HG03139 (cell line): Measurements from ENCODE around the gene MLLT10.
A peak's percentile ranks its signal among the peaks of the same experiment; 100 is the strongest.

Experiments used
- ATAC-seq: cut with Tn5 transposase; IDR thresholded peaks from one replicate; pipeline ENCODE4 v1.9.1; 2021; ENCODE audit not compliant: unreplicated experiment

The MLLT10 gene

DNA sequence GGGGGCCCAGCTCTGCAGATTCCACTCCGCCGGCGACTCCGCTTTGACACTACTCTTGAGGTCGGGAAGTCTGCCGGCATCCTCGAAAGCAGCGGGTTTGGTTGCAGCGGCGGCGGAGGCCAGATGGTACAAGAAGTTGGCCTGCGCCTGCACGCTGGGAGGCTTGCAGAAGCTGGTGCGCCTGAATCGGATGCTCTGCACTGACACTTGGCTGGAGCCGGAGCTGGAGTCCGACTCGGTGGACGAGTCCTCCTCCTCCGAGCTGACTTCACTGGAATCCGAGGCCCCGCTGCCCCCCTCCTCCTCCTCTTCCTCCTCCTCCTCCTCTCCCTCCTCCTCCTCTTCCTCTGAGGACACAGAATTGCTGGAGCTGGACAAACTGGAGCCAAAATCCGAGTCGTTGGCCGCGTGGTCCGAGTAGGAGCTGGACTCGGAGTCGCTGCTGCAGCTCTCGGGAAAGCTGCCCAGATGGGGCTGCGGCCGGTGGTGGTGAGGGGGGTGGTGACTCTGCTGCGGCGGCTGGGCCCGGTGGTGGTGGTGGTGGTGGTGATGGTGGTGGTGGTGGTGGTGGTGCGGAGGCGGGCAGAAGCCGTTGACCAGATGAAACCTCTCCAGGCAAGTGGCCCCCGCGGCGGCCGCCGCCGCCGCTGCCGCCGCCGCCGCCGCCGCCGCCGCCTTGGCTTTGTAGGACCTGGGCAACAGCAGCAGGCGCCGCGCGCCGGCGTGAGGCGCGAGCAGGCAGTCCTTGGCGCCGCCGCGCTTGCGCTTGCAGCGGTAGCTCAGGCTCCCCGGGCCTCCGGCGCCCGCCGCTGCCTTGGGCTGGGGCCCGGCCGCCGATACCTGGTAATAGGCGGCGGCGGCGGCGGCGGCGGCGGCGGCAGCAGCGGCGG is 17.5 kb upstream of the MLLT10 start:
- peak; percentile 42 for ATAC-seq

DNA sequence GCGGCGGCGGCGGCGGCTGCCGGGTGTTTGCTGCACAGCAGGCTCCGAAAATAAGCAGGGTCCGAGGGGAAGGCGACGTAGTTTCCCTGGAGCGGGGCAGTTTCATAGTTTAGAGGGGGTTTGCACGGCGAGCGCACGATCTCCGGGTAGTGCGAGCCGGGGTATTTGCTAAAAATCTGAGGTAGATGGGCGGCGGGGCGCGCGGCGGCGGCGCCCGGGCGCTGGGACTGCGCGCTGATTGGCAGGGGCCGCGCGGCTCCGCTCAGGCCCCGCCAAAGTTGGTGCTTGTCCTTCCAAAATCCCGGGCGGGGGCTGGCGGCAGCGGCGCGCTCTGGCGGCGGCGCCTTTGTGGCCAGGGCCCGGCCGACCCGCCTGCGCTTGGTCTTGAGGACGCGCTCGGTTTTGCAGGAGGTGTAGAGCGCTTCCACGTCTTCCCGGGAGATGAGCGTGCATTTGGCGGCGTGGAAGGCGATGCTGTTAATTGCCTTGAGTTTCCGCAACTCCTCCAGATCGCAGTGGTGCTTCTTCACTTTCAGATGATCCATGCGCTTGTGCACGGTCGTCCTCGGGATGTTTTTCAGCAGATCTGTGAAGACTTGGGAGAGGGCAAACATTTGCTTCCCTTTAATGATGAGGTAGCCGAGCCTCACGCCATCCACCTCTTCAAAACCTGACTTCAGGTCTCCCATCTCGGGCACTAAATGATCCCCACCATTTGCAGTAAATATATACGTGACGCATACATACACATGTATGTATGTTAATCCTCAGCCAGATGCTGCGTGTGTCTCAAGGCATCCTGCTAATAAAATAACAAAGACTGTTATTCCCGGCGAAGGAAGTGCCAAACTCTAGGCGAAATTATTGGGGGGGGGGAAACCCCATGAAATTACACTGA is 16.6 kb upstream of the MLLT10 start:
- ATAC-seq = peak; percentile 44

DNA sequence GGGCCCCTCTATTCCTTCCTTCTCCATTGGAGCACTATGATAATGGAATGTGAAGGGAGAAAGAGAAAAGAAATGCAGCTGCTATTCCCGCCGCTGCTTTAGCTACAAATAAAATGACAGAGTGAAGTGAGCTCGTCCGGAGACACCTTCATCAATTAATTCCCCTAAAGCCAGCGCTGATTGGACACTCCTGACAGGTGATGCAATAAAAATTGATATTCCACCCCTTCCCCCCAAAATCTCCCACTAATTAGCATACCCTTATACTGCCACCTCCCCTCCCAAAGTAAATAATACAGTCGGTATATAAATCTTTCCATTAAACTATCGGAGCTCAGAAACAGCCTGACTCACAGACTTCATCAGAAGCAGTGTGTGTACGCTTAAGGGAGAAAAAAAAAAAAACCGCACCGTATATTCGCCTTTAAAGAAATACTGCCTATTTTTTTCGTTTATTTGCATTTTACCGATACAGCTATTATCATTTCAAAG is 15.8 kb upstream of the MLLT10 start:
- ATAC-seq = no peak

DNA sequence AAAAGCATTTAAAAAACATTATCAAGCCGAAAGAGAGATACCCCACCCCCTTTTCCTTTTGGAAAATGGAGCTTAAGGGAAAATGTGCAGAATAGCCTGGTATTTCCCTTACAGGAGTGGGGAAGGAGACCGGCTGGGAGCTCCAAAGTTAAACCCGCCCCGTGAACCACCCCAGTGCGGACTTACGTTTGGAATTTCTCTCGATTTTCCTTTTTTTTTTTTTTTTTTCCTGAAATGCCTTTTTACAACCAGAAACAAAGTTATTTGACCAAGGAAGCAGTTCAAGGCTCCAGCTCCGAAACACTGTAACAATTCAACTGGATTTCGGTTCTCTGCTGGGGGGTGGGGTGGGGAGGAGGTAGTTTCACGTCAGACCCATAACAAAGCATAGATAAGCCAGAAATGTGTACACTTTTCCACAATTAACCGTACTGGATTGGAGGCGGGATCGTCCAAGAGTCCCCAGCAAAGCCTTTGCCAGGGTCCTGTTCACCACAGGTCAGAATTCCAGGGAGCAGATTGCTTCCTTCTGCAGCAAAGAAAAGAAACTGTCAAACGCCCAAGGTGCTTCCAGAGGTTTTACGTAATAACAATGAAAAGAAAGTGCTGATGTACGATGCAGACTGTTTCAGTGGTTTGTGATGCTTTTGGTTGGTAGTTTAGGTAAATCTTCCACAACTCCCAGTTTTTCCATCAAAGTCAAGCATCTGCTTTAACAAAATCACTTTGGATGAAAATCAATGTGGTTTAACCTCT is 15.2 kb upstream of the MLLT10 start:
- no peak for ATAC-seq

DNA sequence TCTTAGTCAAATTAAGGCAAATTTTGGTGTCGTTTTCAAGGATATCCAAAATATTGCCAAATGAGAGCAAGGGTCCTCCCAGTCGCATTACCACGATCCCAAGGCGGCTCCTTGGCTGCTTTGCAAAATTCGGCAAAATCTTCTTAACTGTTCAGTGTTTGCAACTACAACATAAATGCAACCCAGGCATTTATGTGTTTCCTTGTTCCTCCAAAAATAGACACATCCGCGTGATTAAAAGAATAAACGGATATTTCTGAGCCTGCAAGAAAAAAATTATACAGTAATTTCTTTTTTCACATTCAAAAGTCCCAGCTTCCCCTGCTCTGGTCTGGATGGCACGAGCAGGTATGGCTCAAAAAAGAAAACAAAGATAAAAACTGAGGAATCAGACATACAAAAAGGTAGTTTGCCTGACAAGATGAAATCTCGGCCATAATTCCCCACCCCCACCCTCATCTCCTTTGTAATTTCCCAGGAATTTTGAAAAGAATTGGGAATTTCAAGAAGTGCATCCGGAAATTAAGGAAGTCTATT is 14.6 kb upstream of the MLLT10 start:
- no peak for ATAC-seq

DNA sequence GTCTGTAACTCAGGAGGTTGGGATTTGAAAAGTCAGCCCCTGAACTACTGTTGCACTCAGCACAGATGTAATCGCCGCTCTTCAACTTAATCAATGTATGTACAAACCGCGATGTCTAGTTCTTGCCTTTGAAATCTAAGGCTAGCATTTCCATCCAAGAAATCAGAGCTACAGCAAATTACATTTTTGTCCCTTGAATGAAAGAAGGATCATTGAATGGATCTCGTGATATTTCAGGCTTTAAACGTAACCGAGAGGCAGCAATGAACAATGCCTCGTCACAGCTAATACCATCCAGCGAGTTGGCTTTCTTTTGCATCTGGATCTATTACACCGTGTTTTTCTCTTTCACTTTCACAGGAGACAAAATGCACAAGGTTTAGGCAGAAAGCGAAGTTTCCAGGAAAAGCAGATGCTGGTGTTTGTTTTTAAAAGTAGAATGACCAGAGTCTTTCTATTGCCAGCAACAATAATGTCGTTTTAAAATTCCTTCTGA is 14.0 kb upstream of the MLLT10 start:
- ATAC-seq = no peak

DNA sequence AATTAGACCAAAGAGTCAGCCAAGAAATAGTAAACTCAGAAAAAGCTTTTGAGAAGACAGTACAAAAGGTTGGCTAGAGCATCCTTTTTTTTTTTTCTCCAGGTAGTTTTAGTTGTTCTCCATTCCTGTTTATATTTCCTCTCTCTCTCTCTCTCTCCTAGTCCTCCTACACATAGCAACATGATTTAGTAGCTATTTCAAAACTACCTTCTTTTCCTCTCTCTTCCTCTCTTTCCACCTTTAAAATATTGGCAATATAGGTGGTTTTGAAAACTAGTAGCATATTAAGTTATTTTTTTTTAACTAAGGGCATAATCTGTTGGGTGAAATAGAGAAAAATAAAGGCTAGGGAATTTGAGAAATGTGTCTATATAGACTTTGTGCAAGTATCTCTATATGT is 13.5 kb upstream of the MLLT10 start:
- ATAC-seq = no peak

DNA sequence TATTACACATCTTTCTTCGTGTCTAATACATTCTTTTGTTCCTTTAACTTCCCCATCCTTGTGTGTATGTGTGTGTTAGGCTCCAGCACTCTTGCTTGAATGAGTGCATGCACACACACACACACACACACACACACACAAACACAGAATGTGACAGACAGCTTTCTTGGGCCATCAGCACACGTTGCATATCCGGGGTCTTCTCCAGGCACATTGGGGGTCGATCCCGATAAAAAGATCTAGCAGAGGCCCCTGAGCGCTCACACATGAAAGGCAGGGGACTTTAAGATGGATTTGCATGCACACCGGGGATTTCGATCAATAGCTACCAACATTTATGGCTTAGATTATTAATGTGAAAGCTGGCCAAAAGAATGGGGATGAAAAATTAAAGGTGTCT is 13.1 kb upstream of the MLLT10 start:
- ATAC-seq = no peak

DNA sequence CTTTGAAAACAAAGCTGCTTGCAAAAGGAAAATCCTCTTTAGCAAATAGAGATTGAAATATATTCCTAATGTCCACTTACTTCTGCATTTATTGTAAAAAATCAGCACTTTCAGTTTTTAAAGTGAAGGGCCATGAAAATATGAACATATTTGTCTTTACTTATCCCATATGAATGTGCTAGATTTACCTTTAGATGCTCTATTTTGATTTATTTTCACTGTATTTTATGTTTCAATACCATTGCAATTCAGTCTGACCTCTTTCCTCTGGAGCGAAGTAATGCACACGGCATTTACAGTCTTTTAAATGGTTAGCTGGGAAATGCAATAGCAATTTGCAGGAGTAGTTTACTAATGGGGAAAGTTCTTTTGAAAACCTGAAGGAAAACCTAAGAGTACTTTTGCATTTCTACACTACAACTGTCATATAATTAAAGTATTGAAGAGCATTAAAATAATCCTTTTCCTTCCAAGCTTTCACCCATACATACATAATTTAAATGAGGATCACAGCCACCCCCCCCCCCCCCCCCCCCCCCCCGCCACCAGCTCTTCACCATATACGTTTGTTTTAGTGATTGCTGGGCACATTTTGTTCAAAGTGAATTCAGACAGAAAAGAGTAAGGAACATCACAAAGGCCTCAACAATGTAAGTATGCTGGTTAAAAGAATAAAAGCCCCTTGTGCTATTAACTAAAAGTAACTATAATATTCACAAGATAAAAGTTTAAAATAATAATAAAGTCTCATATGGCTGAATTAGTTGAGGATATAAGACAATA is 12.1 kb upstream of the MLLT10 start:
- ATAC-seq = no peak

DNA sequence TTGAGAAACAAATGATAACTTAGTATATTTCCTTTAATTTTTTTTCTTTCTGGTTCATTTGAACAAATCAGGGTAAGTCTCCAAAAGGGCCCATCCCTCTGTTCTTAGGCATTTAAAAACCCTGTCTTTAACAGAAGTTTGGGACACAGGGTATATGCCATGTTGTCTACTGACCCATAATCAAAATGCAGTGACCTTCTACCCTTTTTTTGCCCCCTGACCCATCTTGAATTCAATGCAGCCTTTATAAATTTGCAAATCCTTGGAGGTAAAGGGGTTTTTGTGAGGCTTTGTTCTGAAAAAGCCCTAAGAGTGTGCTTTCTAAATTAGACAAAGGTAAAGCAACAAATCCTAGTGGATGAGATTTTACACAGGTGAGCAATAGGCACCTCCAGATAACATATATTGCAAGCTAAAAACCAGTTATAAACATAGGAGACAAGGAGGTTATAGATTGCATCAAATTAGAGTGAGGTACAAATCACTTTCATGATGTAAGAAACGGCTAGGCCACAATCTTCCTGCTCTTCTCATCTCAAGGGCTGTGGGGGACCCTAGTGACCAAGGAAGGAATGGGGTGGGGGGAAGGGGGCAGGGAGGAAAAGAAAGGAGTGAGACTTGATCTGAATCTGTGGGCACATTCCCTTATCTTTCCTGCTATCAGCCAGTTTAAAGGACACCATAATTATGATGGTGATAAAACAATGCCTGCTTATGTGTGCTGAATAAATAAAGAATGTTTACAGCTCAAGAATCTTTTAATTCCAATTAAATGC is 11.2 kb upstream of the MLLT10 start:
- ATAC-seq = no peak

DNA sequence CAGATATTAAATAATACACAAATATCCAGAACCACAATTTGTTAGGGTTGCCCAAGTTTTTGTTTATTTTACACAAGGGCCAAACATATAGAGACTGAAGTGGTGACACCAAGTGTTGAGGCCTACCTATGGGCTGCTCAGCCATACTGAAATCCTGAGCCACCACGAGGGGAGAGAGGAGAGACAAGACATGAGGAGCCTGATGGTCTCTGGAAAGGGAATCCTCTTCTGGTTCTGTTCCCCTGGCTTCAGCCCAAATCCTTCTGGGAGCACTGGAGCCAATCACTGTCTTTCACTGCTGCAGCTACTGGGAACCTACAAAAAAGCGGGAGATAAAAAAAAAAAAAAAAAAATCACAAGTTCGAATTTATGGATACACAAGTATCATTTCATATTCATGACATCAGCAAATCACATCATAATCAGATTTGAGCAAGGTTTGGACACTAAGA is 10.4 kb upstream of the MLLT10 start:
- no peak for ATAC-seq

DNA sequence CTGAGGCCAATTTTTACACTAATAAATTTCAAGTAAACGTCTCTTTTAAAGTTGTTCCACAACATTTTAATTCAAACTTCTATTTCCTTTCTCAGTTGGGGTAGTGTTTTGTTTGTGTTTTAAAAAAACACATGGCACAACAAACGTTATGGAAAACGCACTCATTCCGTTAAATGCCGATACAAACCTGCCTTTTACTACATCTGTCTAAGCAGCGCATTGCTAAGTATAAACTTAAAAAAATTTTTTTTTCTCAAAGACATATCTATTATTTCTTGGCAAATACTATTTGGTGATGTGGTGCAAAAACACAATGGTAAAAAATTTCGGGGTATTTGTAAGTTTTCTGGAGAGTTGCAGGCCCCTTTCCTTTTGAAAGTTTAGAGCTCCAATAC is 9.9 kb upstream of the MLLT10 start:
- ATAC-seq = no peak

DNA sequence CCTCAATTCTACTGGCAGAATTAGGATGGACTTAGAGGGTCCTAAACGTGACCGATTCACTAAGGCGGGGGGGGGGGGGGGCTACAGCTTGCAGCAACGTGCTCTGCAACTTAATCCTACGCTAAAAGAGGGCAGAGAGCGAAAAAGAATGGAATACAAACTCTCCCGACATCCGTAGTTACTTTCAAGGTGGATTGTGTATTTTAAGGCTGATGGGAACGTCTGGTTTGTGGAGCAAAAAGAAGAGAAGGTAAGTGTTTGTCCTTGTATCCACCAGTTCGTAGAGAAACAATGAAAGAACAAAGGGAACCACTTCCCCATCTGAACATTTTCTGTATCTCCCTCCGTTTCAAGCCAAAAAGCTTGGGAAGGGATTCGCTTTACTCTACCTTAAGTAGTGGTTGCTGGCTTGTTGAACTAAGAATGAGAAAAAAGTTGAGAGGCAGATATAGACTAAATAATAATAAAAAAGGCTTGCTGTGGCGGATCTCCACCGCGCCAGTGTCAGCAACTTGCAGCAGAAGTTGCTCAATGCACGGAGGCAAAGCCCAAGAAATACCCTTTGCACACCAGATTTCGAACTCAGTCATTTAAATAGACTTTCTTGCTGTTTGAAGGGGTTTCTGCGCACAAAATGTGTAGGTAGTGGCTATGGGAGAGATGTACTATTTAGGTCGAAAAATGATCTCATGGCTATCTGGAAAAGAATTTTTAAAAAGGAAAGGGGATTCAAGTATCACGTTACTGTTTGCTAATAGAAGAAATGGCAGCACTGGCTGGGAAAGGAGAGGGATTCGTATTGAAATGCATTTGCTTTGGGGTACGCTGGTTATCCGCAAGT is 9.3 kb upstream of the MLLT10 start:
- ATAC-seq = no peak

DNA sequence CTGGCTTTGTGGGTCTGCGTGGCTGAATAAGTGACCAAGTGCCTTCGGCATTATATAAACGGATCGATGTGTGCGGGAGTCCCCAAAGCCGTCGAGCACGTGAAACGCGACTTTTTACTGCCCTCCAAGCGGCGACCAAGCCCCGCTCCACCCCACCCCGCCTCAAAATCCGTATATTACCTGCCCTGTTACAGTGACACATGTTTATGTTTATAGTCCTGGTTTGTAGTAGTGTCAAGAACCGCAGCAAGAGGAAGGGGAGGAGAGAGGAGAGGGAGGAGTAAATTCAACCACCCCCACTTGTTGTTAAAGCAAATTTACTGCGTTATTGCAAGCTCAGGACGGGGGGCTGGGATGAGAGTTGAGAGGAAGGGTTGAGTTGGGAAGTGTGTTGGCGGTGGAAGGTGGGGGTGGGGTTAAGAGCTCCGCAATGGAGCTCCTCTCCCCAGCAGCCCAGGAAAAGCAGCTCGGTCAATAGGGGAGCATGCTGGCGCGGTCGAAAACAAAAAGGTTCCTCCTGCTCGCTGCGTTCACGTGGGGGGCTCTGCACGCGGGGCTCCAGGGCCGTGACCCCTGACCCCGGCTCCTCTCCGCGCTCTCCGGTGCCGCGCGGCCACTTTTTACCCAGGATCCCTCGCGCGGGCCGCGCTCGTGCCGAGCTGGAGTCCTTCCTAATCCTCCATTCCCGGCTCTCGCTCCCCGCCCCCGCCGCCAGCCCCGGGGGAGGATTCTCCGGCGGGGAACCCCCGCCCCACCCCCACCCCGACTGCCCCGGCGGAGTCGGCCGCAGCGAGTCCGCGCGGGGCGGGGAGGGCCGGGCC is 8.5 kb upstream of the MLLT10 start, which contains the start of gene SKIDA1:
Gene SKIDA1, minus strand, starts transcription at position 316 of the 821 bp plus-strand sequence. CDS start 7,860 bp downstream, outside the sequence.
- peak; percentile 59 for ATAC-seq

DNA sequence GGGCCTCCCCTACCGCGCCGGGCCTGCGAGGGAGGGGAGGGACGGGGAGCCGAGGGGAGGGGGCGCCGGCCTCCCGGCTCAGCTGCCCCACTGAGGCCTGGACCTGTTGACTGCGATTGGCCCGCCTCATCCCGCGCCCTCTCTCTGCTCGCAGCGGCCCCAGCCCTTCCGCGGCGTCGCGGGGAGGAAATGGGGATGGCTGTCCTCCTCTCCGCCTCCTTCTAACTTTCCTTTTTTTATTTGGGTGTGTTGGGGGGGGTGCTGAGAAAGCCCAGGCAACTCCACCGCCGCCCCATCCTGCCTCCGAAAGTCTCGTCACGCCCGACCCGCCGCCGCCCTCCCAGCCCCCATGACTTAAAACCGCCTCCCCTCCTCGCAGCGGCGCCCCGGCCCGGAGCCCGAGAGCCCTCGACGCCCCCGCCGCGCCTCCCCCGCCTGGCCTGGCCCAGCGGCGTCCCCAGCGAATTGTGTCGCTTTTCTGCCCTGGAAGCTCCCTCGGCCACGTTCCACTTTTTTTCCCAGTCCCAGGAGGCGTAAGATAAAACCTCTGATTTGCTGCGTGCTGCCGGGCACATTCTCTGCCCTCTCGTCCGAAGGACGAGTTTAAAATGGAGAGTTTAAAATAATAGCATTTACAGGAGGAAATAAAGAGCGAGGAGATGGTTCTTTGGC is 7.7 kb upstream of the MLLT10 start:
- peak; percentile 27 for ATAC-seq

DNA sequence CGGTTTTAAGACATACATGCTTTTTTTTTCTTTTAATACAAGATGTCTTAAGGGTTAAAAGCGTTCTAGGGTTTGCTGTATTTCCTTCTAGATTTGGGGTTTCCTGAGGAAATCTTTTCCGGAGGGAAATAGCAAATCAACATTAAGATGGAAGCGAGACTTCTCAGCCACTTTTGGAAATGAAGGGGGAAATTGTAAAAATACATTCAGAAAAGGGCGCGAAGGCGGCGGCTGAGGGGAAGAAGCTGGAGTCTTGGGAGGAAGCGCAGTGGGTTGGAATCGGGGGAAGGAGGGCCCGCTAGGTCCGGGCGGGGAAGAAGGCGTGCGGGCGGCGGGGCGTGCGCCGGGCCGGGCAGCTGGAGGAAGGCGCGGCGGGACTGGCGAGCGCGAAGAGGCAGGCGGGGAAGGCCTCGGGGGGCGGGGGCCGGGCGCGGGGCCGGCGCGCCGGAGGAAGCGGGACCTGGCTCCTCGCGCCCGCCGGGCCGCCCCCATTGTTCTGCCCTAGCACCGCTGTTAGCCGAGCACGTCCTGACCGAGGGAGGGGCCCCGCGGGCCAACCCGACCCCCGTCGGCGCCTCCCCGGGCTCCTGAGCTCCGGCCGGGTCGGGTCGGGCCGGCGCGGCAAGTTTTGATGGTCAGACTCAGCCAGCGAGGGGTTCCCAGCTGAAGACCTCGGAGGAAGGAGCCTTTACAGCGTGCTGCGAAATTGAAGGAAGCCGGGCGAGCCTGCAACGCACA is 7.0 kb upstream of the MLLT10 start:
- no peak for ATAC-seq
